Measurements from ENCODE around the gene SMNDC1.
"Not testable (repeated sequence)": the region's sequence is repeated elsewhere in the genome, so short reads cannot be mapped to it uniquely, and the experiment has no call there.

SMNDC1 gene

DNA sequence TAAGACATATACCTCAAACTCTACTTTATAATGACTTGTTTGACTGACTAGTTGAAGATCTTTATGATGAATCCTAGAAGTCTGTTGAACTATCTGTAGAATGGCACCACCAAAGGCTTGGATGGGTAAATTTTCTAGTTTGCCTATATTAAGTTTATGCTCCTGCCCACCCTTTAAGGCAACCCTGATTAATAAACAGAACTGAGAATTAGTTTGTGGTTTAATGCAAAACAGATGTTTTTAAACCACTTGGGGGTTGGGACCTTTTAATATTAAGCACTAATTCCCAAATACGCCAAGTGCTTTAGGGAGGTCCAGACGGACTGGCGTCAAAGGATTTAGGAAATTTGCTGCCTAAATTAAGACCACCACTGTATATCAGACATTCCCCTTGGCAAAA is 20.5 kb downstream of the SMNDC1 start:
- WGBS, 2 experiments (ENCODE audit: insufficient coverage in 2 of 2): 92 to 100% methylated on average over 3 of the region's 3 CpGs
- H3K9me3 ChIP-seq (ENCODE audit: control insufficient read depth, low read length): no peaks in the 10 kb centered on the region
- no peaks in the 10 kb centered on the region for H3K4me1 ChIP-seq (ENCODE audit: control insufficient read depth, insufficient read depth, low read length, poor library complexity, severe bottlenecking)
- no peak overlapping the region for H3K27ac ChIP-seq (ENCODE audit: low read depth, low read length, severe bottlenecking)
- no peak overlapping the region for H3K4me3 ChIP-seq (ENCODE audit: extremely low read depth, insufficient read depth, low read length, poor library complexity, severe bottlenecking)
- H3K36me3 ChIP-seq (ENCODE audit: control insufficient read depth, insufficient read depth, low read length): peaks cover 42% of the 10 kb centered on the region

DNA sequence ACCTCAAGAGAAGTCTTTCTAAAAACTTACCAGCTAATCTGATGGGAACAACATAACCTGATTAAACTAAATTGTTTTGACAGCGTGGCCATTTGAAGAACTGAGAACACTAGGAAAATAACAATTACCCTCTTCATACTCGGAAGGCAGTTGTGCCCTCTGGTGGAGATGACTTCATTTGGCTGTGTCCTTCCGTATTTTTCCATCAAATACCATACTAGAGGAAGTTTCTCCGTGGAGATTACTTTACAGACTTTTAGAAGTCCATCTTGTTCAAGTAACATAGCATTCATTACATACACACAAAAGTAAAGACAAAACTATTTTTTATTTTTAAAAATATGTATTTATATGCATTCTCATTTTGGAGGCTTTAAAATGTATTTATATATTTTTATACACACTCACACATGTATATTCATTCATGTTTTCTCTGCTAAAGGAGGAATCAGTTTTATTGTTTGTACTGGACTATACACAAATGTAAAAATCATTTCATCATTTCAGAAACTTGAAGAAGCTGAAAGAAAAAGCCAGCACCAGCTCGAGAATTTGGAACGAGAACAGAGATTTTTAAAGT is 25.2 kb downstream of the SMNDC1 start:
- Histone ChIP-seq H3K9me3 (ENCODE audit: control insufficient read depth, low read length) (no peaks in the 10 kb centered on the region), H3K27ac (ENCODE audit: low read depth, low read length, severe bottlenecking) (no peak overlapping the region), H3K4me3 (ENCODE audit: extremely low read depth, insufficient read depth, low read length, poor library complexity, severe bottlenecking) (no peak overlapping the region), H3K4me1 (ENCODE audit: control insufficient read depth, insufficient read depth, low read length, poor library complexity, severe bottlenecking) (no peaks in the 10 kb centered on the region), H3K36me3 (ENCODE audit: control insufficient read depth, insufficient read depth, low read length) (peaks cover 5% of the 10 kb centered on the region)
- 49 to 75% methylated on average over 3 to 5 of the region's 6 CpGs for WGBS, 2 experiments (ENCODE audit: insufficient coverage in 2 of 2)

- Histone ChIP-seq H3K36me3 (ENCODE audit: control insufficient read depth, insufficient read depth, low read length) (peaks cover 4% of the 10 kb centered on the region), H3K4me3 (ENCODE audit: extremely low read depth, insufficient read depth, low read length, poor library complexity, severe bottlenecking) (no peak overlapping the region), H3K4me1 (ENCODE audit: control insufficient read depth, insufficient read depth, low read length, poor library complexity, severe bottlenecking) (no peaks in the 10 kb centered on the region), H3K27ac (ENCODE audit: low read depth, low read length, severe bottlenecking) (no peak overlapping the region), H3K9me3 (ENCODE audit: control insufficient read depth, low read length) (no peaks in the 10 kb centered on the region)
- WGBS, 2 experiments (ENCODE audit: insufficient coverage in 2 of 2): 91 to 93% methylated on average over 4 to 5 of the region's 7 CpGs
These were observed 25.9 kb downstream of the SMNDC1 start for GRCh38 chr10:110278562-110279406.

GRCh38 chr10:110277591-110277990 is 27.1 kb downstream of the SMNDC1 start:
- H3K4me1 ChIP-seq (ENCODE audit: control insufficient read depth, insufficient read depth, low read length, poor library complexity, severe bottlenecking): no peaks in the 10 kb centered on the region
- H3K4me3 ChIP-seq (ENCODE audit: extremely low read depth, insufficient read depth, low read length, poor library complexity, severe bottlenecking): no peak overlapping the region
- no peaks in the 10 kb centered on the region for H3K9me3 ChIP-seq (ENCODE audit: control insufficient read depth, low read length)
- H3K36me3 ChIP-seq (ENCODE audit: control insufficient read depth, insufficient read depth, low read length): peaks cover 4% of the 10 kb centered on the region
- H3K27ac ChIP-seq (ENCODE audit: low read depth, low read length, severe bottlenecking): no peak overlapping the region
- no CpG with 5 or more reads among the region's 2 CpGs for WGBS, 2 experiments (ENCODE audit: insufficient coverage in 2 of 2)

DNA sequence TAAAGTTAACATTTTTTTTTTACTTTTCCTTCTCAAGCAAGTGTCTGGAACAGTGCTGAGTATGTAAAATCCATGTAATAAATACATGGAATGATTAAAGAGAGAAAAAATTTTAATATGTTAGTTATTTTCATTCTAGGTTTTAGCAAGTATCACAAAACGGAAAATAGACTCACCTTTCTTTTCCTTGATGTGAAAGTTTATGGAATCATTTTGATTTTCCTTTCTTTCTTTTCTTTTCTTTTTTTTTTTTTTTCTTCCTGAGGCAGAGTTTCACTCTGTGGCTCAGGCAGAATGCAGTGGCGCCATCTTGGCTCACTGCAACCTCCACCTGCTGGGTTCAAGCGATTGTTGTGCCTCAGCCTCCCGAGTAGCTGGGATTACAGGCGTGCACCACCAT is 28.1 kb downstream of the SMNDC1 start:
- Histone ChIP-seq H3K36me3 (ENCODE audit: control insufficient read depth, insufficient read depth, low read length) (peaks cover 4% of the 10 kb centered on the region), H3K27ac (ENCODE audit: low read depth, low read length, severe bottlenecking) (no peak overlapping the region), H3K4me1 (ENCODE audit: control insufficient read depth, insufficient read depth, low read length, poor library complexity, severe bottlenecking) (no peaks in the 10 kb centered on the region), H3K4me3 (ENCODE audit: extremely low read depth, insufficient read depth, low read length, poor library complexity, severe bottlenecking) (no peak overlapping the region), H3K9me3 (ENCODE audit: control insufficient read depth, low read length) (no peaks in the 10 kb centered on the region)
- WGBS, 2 experiments (ENCODE audit: insufficient coverage in 2 of 2): 100% methylated on average over 3 of the region's 5 CpGs; no CpG with 5 or more reads in 1 of the 2 experiments

GRCh38 chr10:110275128-110275729 is 29.5 kb downstream of the SMNDC1 start:
- H3K4me3 ChIP-seq (ENCODE audit: extremely low read depth, insufficient read depth, low read length, poor library complexity, severe bottlenecking): no peak overlapping the region
- peaks cover 4% of the 10 kb centered on the region for H3K36me3 ChIP-seq (ENCODE audit: control insufficient read depth, insufficient read depth, low read length)
- H3K27ac ChIP-seq (ENCODE audit: low read depth, low read length, severe bottlenecking): no peak overlapping the region
- no peaks in the 10 kb centered on the region for H3K9me3 ChIP-seq (ENCODE audit: control insufficient read depth, low read length)
- WGBS, 2 experiments (ENCODE audit: insufficient coverage in 2 of 2): 83% methylated on average over 2 of the region's 2 CpGs; no CpG with 5 or more reads in 1 of the 2 experiments
- no peaks in the 10 kb centered on the region for H3K4me1 ChIP-seq (ENCODE audit: control insufficient read depth, insufficient read depth, low read length, poor library complexity, severe bottlenecking)

- Histone ChIP-seq H3K27ac (ENCODE audit: low read depth, low read length, severe bottlenecking) (no peak overlapping the region), H3K4me3 (ENCODE audit: extremely low read depth, insufficient read depth, low read length, poor library complexity, severe bottlenecking) (no peak overlapping the region), H3K36me3 (ENCODE audit: control insufficient read depth, insufficient read depth, low read length) (peaks cover under 1% of the 10 kb centered on the region), H3K4me1 (ENCODE audit: control insufficient read depth, insufficient read depth, low read length, poor library complexity, severe bottlenecking) (no peaks in the 10 kb centered on the region), H3K9me3 (ENCODE audit: control insufficient read depth, low read length) (no peaks in the 10 kb centered on the region)
- WGBS, 2 experiments (ENCODE audit: insufficient coverage in 2 of 2): 94 to 96% methylated on average over 3 to 6 of the region's 6 CpGs
These were observed 30.1 kb downstream of the SMNDC1 start for GRCh38 chr10:110274647-110275046.

DNA sequence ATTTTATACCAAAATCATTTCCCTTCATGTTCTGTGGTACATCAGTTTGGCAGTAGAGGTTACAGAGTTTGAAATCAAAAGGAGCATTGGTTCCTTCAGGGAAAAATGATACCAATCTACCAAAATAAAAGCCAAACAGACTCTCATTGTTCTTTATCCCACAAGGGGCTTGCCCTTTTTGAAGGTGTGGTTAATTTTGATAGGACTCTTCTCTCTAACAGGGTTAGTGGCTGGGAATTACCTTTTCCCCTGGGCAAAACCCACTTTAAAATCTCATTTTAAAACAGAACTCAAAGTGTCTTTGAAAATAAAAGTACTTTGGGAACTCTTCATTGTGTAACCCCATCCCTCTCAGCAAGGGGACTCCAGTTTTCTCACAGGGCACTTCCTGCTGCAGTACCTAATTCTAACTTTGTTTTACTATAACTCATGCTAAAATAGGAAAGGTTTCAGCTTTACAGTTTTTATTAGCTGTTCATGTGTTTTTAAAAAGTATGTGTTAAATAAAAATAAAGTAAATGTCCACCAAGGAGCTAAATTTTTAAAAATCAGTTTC is 30.6 kb downstream of the SMNDC1 start:
- no peaks in the 10 kb centered on the region for H3K9me3 ChIP-seq (ENCODE audit: control insufficient read depth, low read length)
- no peak overlapping the region for H3K27ac ChIP-seq (ENCODE audit: low read depth, low read length, severe bottlenecking)
- H3K4me1 ChIP-seq (ENCODE audit: control insufficient read depth, insufficient read depth, low read length, poor library complexity, severe bottlenecking): no peaks in the 10 kb centered on the region
- H3K36me3 ChIP-seq (ENCODE audit: control insufficient read depth, insufficient read depth, low read length): no peaks in the 10 kb centered on the region
- H3K4me3 ChIP-seq (ENCODE audit: extremely low read depth, insufficient read depth, low read length, poor library complexity, severe bottlenecking): no peak overlapping the region

DNA sequence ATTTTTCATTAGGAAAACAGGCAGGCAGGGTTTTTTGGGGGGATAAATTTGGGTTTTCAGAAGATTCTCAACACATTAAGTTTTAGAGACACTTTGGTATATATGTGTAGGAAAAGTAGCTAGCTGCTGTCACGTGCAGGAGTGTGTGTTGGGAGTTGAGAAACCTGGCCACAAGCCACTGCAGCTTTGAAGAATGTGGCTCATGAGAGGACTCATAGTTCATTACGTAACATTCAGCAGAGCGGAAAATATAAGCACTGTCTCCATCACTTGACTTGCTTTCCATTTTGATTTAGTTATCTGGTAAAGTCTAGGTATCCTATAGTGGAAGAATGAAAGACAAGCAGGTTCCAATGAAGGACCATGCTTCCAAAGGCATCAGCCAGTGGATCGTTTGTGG is 31.2 kb downstream of the SMNDC1 start:
- no peak overlapping the region for H3K27ac ChIP-seq (ENCODE audit: low read depth, low read length, severe bottlenecking)
- no peak overlapping the region for H3K4me3 ChIP-seq (ENCODE audit: extremely low read depth, insufficient read depth, low read length, poor library complexity, severe bottlenecking)
- 95 to 97% methylated on average over 3 to 4 of the region's 4 CpGs for WGBS, 2 experiments (ENCODE audit: insufficient coverage in 2 of 2)
- no peaks in the 10 kb centered on the region for H3K9me3 ChIP-seq (ENCODE audit: control insufficient read depth, low read length)
- no peaks in the 10 kb centered on the region for H3K36me3 ChIP-seq (ENCODE audit: control insufficient read depth, insufficient read depth, low read length)
- no peaks in the 10 kb centered on the region for H3K4me1 ChIP-seq (ENCODE audit: control insufficient read depth, insufficient read depth, low read length, poor library complexity, severe bottlenecking)

GRCh38 chr10:110272995-110273394 is 31.7 kb downstream of the SMNDC1 start:
- not testable (repeated sequence) for H3K4me3 ChIP-seq (ENCODE audit: extremely low read depth, insufficient read depth, low read length, poor library complexity, severe bottlenecking); H3K27ac ChIP-seq (ENCODE audit: low read depth, low read length, severe bottlenecking); H3K9me3 ChIP-seq (ENCODE audit: control insufficient read depth, low read length); H3K4me1 ChIP-seq (ENCODE audit: control insufficient read depth, insufficient read depth, low read length, poor library complexity, severe bottlenecking); H3K36me3 ChIP-seq (ENCODE audit: control insufficient read depth, insufficient read depth, low read length)
- 80 to 89% methylated on average over 3 to 8 of the region's 15 CpGs for WGBS, 2 experiments (ENCODE audit: insufficient coverage in 2 of 2)

Measured in mesodermal cell (in vitro differentiated cells).